NT2/D1 (cell line): ENCODE measurements around the gene SLC25A21.
A peak's percentile ranks its signal among the peaks of the same experiment; 100 is the strongest.

Experiments used
- DNase-seq: peaks from one replicate; pipeline ENCODE4 v3.0.0-alpha.2; 2011; ENCODE audit warnings: low read depth, low spot score
- H3K27me3 ChIP-seq: 2 replicates; pipeline ENCODE4 v1.6.0; 2011; ENCODE audit warnings: mild to moderate bottlenecking; ENCODE audit not compliant: insufficient read length, insufficient read depth
- H3K36me3 ChIP-seq: 2 replicates; pipeline ENCODE4 v1.6.1; 2011; ENCODE audit warnings: mild to moderate bottlenecking, low read length, mixed read lengths; ENCODE audit not compliant: insufficient read depth, insufficient read length
- H3K4me1 ChIP-seq: 2 replicates; pipeline ENCODE4 v1.5.1; 2011; ENCODE audit not compliant: insufficient read depth, insufficient read length
- H3K4me3 ChIP-seq: 2 replicates; pipeline ENCODE4 v1.5.1; 2011; ENCODE audit warnings: low read depth; ENCODE audit not compliant: insufficient read length
- H3K9ac ChIP-seq: 2 replicates; pipeline ENCODE4 v1.6.0; 2011; ENCODE audit warnings: low read depth; ENCODE audit not compliant: insufficient read length
- H3K9me3 ChIP-seq: 2 replicates; pipeline ENCODE4 v1.5.1; 2011; ENCODE audit warnings: mild to moderate bottlenecking, low read length; ENCODE audit not compliant: insufficient read depth
- SUZ12 ChIP-seq: IDR thresholded peaks from 2 replicates; pipeline ENCODE4 v1.6.1; 2011; ENCODE audit not compliant: insufficient read length, insufficient read depth; ENCODE audit errors: extremely low read depth
- YY1 ChIP-seq: IDR thresholded peaks from 2 replicates; pipeline ENCODE4 v1.6.1; 2011; ENCODE audit not compliant: insufficient read length, insufficient read depth
- ZNF274 ChIP-seq: IDR thresholded peaks from 2 replicates; pipeline ENCODE4 v1.6.1; 2011; ENCODE audit warnings: mild to moderate bottlenecking, low read depth, low read length

The SLC25A21 gene

DNA sequence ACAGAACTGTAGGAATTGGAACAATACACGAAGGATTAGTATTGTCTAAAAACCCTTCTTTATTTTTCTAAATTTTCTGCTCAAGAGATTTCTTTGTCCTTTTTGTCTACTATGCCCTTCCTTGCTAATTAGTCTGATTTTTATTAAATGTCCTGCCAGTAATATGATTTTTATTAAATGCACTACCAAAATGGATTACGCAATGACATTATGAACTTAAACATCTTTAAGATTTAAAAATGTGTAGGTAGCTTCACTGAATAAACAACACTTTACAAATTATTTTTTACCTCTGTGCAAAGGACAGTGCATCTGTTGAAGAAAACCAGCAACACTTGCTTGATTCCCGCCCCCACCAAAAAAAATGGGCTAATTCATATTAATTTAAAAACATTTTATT, 519.0 kb downstream of the SLC25A21 start:
- Histone ChIP-seq H3K4me3 (no peak overlapping the region), H3K4me1 (no peaks in the 10 kb centered on the region), H3K36me3 (no peaks in the 10 kb centered on the region), H3K27me3 (peaks cover 100% of the 10 kb centered on the region), H3K9me3 (peaks cover 19% of the 10 kb centered on the region; the same call in 1 of the 2 replicates), H3K9ac (no peak overlapping the region)
- no peak for DNase-seq
- no peak for TF ChIP-seq ZNF274
- TF ChIP-seq SUZ12: no peak

DNA sequence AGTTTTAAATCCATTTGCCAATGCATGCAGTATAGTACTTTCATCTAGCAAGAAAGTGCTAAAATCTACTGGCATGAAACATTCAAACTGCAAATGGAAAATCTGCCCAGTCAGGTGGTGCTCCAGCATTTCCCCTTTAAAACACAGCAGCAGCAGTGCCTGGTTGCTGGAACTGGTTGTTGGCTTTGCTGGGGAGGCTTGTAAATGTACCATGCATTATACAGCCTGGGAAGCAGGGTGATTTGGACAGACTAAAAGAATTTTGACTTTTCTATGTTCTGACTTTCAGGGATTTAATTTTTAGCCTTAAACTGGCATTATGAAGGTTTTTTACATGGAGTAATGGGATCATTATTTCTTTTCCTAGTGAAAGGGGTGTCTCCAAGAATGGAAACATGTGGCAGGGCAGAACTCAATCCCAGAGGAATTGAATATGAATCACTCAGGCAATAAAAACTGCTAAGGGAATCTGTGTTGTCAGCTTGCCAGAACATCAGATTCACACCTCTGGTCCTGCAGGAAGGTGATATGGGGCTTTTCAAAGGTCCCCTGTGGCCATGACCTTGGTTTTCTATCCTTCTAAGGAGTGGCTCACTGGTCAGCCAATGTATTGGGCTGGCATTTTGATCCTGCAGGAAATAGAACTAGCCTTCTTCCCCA, 519.7 kb downstream of the SLC25A21 start:
- H3K27me3 ChIP-seq: peaks cover 100% of the 10 kb centered on the region
- no peaks in the 10 kb centered on the region for H3K36me3 ChIP-seq
- H3K4me3 ChIP-seq: no peak overlapping the region
- no peak for DNase-seq
- H3K9ac ChIP-seq: no peak overlapping the region
- no peaks in the 10 kb centered on the region for H3K4me1 ChIP-seq
- H3K9me3 ChIP-seq: peaks cover 19% of the 10 kb centered on the region; the same call in 1 of the 2 replicates
- TF ChIP-seq SUZ12 (no peak), YY1 (no peak), ZNF274 (no peak)

DNA sequence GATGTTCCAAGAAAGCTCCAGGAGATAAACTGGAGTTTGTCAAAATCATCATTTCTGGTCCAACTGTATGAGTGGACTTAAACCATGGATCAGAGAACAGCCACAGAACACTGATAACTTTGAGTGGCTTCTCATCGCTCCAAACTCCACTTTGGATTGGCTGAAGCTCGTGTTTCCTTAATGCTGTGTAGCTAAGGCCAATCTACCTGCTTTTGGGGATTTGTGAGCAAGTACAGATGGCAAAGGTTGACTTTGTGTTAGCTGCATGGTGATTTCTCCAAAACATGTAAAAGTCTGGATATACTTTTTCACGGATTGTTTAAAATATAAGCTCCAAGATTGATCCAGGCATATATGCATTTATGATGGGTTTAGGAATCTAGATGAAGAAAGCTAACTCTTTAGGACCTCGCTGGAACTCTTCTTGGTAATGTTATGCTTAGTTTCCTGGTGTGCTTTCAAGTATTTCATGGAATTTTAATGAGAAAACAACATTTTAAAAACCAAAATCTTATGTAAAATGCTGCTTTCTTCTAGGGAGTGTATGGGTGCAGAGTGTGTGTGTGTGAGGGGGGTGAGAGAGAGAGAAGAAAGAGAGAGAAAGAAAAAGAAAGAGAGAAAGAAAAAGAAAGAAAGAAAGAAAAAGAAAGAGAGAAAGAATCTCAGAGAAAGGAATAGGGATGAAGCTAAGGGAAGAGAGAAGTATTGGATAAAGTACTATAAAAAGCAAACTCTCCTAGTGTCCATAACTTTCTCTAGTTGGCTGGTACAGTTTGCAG, 522.3 kb downstream of the SLC25A21 start:
- H3K27me3 ChIP-seq: peaks cover 100% of the 10 kb centered on the region

DNA sequence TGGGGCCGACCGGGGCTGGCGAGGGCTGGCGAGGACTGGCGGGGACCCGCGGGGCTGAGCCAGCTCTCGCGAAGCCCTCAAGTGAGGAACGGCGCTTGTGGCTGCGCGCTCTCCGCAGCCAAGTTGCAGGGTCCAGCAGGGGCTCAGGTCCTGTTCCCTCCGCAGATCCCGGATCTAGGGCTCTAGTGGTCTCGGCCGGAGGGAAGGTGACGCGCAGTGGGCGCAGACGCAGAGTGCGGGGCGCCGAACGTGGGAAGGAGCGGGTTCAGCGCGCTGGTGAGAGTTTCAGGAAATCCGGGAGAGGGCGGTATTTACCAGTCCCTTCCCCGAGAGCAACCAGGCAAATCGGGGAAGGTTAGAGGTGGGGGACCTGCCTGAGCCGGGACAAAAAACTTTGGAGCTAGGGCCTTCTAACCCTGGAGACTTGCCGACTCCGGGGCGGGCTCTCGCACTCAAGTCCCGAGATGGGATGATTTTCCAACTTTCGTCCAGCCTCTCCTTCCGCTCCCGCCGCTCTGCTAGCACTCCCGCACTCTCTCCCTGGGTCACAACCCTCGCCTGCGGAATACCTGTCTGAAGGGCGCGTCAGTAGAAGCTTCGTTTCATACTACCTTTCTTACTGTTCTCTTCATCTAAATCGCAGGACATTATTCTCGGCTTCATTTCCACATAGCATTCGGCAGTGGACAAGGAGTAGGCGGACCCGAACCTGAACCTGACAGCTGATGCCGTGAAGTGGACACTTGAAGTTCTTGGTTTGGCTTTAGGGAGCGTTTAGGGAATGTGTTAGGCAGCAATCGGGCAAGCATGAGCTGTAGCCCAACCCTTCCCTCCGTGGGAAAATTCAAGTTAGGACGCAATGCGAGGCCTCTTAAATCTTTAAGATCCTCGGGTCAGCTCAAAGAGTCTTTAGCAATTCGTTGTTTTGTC, 524.3 kb downstream of the SLC25A21 start:
- DNase-seq: no peak
- Histone ChIP-seq H3K4me1 (no peaks in the 10 kb centered on the region), H3K27me3 (peaks cover 87% of the 10 kb centered on the region), H3K9ac (peak overlapping the region; percentile 75), H3K36me3 (no peaks in the 10 kb centered on the region), H3K9me3 (no peaks in the 10 kb centered on the region), H3K4me3 (peak overlapping the region; percentile 57)
- no peak for TF ChIP-seq SUZ12
- no peak for TF ChIP-seq ZNF274

More for the DNA sequence above, 522.3 kb downstream of the SLC25A21 start:
- Histone ChIP-seq H3K36me3 (no peaks in the 10 kb centered on the region), H3K9ac (no peak overlapping the region), H3K4me3 (no peak overlapping the region), H3K9me3 (peaks cover 14% of the 10 kb centered on the region; the same call in 1 of the 2 replicates), H3K4me1 (no peaks in the 10 kb centered on the region)
- TF ChIP-seq SUZ12: no peak
- TF ChIP-seq YY1: no peak
- no peak for DNase-seq

DNA sequence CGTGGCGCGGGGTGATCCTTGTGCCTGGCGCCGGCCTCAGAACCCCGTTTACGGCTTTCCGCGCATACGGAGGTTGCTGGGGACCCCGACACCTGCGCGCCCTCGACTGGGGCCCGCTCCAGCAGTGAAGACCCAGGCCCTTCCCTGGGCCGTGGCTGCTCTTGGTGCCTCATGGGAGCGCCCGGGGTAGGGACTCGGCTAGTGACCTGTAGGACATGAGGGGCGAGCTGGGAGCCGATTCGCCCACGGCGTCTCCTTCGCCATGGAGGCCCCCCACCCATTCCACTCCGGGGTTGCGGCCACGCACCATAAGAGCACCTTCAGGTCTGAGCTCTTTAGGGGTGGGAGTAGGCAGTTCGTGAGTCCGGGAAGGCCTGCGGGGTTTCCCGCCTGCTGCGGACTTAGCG, 525.0 kb downstream of the SLC25A21 start:
- DNase-seq: no peak
- no peaks in the 10 kb centered on the region for H3K9me3 ChIP-seq
- TF ChIP-seq SUZ12 (no peak), YY1 (no peak), ZNF274 (no peak)
- peak overlapping the region; percentile 57 for H3K4me3 ChIP-seq
- H3K36me3 ChIP-seq: no peaks in the 10 kb centered on the region
- H3K27me3 ChIP-seq: peaks cover 80% of the 10 kb centered on the region
- no peaks in the 10 kb centered on the region for H3K4me1 ChIP-seq
- peak overlapping the region; percentile 75 for H3K9ac ChIP-seq

- Histone ChIP-seq H3K4me3 (peak overlapping the region; percentile 57), H3K27me3 (peaks cover 77% of the 10 kb centered on the region), H3K4me1 (no peaks in the 10 kb centered on the region), H3K36me3 (no peaks in the 10 kb centered on the region), H3K9me3 (no peaks in the 10 kb centered on the region), H3K9ac (peak overlapping the region; percentile 75)
- TF ChIP-seq YY1 (no peak), ZNF274 (no peak), SUZ12 (no peak)
- no peak for DNase-seq
These were observed 525.6 kb downstream of the SLC25A21 start for GRCh38 chr14:36646664-36647416.
